Measurements from ENCODE around the gene KHDC1. TPM values are rescaled to one million over a fixed set of nuclear protein-coding genes. Genes with fewer than 3 reads are reported as not detected.
A peak's percentile ranks its signal among the peaks of the same experiment; 100 is the strongest.

KHDC1 gene
- total and polyA plus RNA-seq, 2 of the 8 experiments (the other 6 are each of a cell fraction or from before 2014, with no cell fraction given), result 4.3 to 7.3 TPM

DNA sequence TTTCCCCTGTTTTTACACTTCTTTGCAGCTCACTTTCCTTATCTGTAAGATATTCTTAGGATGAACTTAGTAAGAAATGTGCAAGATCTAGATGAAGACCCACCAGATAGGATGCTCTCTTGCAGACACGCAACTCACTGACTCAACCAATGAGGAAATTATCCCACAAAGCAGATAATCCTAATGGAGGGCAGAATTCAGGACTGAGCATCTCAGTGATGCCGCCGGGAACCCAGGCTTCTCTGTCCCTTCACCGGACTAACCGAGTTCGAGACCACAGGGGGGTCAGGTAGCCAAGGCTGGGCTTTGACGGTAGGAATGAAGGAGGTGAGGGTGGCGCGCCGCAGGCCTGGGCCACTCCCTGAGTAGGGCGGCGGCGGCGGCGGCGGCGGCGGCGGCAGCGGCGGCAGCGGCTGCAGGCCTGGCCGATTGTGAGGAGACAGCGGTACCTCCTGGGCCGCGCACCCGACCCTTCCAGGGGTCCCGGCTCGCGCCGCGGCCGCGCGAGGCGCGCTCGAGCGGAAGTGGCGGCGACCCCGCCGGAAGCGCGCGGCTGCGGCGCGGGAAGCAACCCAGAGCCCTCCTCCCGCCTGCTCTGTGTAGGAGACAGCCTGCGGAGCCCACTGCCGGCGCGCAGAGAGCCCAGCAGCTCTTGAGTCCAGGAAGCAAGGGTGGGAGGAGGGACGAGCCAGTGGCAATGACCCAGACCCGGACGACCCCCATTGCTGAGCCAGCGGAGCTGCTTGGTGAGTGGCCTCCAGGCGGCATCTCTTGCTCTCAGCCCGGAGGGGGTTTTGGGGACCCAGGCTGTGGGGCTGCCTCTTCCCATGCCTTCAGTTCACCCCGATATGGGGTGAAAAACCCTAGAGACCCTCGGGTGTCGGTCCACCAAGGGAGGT is at the start of gene KHDC1 (continued):
- TF ChIP-seq EP300 (IDR thresholded peaks at IDR 0.05; ENCODE audit: borderline replicate concordance in 1 of 2, low read depth in 2 of 2, low read length in 2 of 2) (no peak), RXRA (IDR thresholded peaks at IDR 0.05; ENCODE audit: insufficient read depth, low read depth, low read length) (no peak), ZNF274 (IDR thresholded peaks at IDR 0.05; ENCODE audit: borderline replicate concordance, extremely low read depth, low read length) (no peak), PHF8 (conservative IDR thresholded peaks at IDR 0.05; ENCODE audit: low read depth, low read length) (peak; percentile 76), TAF1 (IDR thresholded peaks at IDR 0.05; ENCODE audit: low read depth, low read length) (peak; percentile 35; the same call in 1 of the 2 replicates), ASH2L (IDR thresholded peaks at IDR 0.05; ENCODE audit: low read length) (peak; percentile 78), EZH2 (IDR thresholded peaks at IDR 0.05; ENCODE audit: low read depth, low read length, severe bottlenecking) (peak; percentile 34), TEAD4 (IDR thresholded peaks at IDR 0.05; ENCODE audit: low read depth, low read length) (no peak), POLR2A (IDR thresholded peaks at IDR 0.05; ENCODE audit: control extremely low read depth in 1 of 2, low read depth in 2 of 2, low read length in 2 of 2) (peak; percentile 50 to 79), RBBP5 (IDR thresholded peaks at IDR 0.05; ENCODE audit: borderline replicate concordance, low read depth, low read length) (peak; percentile 83; the same call in 1 of the 2 replicates), SP1 (IDR thresholded peaks at IDR 0.05; ENCODE audit: low read depth, low read length) (no peak), YY1 (IDR thresholded peaks at IDR 0.05; ENCODE audit: low read depth, low read length) (no peak), JUND (IDR thresholded peaks at IDR 0.05; ENCODE audit: low read length) (no peak), GABPA (IDR thresholded peaks at IDR 0.05; ENCODE audit: borderline replicate concordance, insufficient read depth, low read length) (peak; percentile 88), SIN3A (conservative IDR thresholded peaks at IDR 0.05 in 1 of 2, IDR thresholded peaks at IDR 0.05 in 1 of 2; ENCODE audit: low read depth in 1 of 2, low read length in 2 of 2) (no peak), RNF2 (IDR thresholded peaks at IDR 0.05; ENCODE audit: borderline replicate concordance, low read depth, low read length, missing control alignments, poor library complexity, severe bottlenecking) (no peak), FOSL1 (IDR thresholded peaks at IDR 0.05; ENCODE audit: insufficient read depth, low read depth, low read length) (no peak), EGR1 (IDR thresholded peaks at IDR 0.05; ENCODE audit: borderline replicate concordance, low read depth, low read length) (peak; percentile 50; the same call in 1 of the 2 replicates), RAD21 (IDR thresholded peaks at IDR 0.05 in 1 of 2, conservative IDR thresholded peaks at IDR 0.05 in 1 of 2; ENCODE audit: low read depth in 2 of 2, low read length in 2 of 2) (peak; percentile 5 to 16; a peak in 1 of 4 replicates)
- TF ChIP-seq, protein P1, sequence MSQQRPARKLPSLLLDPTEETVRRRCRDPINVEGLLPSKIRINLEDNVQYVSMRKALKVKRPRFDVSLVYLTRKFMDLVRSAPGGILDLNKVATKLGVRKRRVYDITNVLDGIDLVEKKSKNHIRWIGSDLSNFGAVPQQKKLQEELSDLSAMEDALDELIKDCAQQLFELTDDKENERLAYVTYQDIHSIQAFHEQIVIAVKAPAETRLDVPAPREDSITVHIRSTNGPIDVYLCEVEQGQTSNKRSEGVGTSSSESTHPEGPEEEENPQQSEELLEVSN (IDR thresholded peaks at IDR 0.05), result peak; percentile 98

All from H1 (cell line).